Measurements from ENCODE around the gene CREB5.

CREB5 gene

DNA sequence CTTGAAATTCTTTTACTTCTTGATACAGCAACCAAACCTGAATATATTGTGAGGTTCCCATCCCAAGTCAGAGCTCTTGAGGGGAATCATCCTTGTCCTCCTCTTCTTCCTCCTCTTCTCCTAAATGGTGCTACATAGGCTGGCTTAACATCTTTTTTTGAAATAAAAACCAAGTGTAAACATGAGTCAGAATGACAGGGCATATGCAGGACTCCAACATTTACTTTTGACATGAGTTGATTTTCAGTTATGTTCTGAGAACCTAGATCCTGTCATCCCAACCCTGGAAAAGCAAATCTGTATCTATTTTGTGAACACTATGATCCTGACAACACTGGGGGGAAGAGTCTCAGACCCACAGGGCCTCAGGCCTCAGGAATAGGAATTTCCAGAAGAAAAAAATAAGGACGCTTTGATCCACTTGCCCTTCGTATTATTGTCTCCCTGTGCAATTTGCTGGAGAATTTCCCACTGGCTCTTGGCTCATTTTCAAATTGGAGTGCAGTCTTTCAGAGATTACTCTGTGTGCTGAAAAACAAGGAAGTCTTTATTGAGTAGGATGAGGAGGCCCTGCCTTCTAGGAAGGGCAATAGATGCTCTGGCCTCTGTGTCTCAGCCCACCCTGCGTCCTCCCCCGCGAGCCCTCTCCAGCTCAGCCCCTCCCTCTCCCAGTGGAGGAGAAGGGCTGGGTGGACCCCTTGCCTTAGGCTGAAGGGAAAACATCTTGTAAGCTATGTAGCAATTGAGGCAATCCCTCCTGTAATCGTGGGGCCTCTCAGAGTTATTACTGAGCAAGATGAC, 121.6 kb downstream of the CREB5 start:
- no peak overlapping the region for H3K27ac ChIP-seq (ENCODE audit: low read depth, low read length)
- H3K36me3 ChIP-seq (ENCODE audit: insufficient read depth, low read length): no peaks in the 10 kb centered on the region
- H3K4me1 ChIP-seq (ENCODE audit: insufficient read depth, low read length): peaks cover 9% of the 10 kb centered on the region; the same call in 1 of the 2 replicates
- H3K9ac ChIP-seq (ENCODE audit: low read depth, low read length): no peak overlapping the region
- no peak overlapping the region for H3K4me3 ChIP-seq (ENCODE audit: low read length)
- H3K27me3 ChIP-seq (ENCODE audit: insufficient read depth, low read length): no peaks in the 10 kb centered on the region
- 0 out of 2 replicates have a peak, but pooled peaks cover 3% of the 10 kb centered on the region for H3K9me3 ChIP-seq (ENCODE audit: insufficient read depth, low read depth, low read length)
- WGBS: 92% methylated on average over 3 of the region's 6 CpGs

DNA sequence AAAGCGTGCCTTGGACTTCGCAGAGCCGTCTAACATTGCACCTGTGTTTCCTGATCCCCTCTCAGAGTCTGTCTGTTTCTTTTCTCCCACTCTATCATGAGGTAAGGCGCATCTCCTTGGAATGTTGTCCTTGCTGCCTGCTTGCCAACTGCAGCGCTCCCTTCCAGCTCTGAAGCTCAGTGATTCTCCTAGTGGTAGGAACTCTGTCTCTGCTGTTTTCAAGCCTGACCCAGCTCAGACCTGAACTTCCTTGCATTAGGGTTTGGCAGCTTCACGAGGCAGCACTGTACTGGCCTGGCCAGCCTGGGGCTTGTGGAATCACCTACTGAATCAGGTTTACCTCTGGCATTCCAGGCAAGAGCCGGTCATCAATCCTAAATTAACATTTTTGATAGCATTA, 123.9 kb downstream of the CREB5 start:
- H3K36me3 ChIP-seq (ENCODE audit: insufficient read depth, low read length): no peaks in the 10 kb centered on the region
- no peaks in the 10 kb centered on the region for H3K27me3 ChIP-seq (ENCODE audit: insufficient read depth, low read length)
- 0 out of 2 replicates have a peak, but pooled peaks cover 3% of the 10 kb centered on the region for H3K9me3 ChIP-seq (ENCODE audit: insufficient read depth, low read depth, low read length)
- peaks cover under 1% of the 10 kb centered on the region; the same call in 1 of the 2 replicates for H3K4me1 ChIP-seq (ENCODE audit: insufficient read depth, low read length)
- WGBS: 61% methylated on average over 7 of the region's 7 CpGs
- H3K27ac ChIP-seq (ENCODE audit: low read depth, low read length): no peak overlapping the region
- no peak overlapping the region for H3K4me3 ChIP-seq (ENCODE audit: low read length)
- H3K9ac ChIP-seq (ENCODE audit: low read depth, low read length): no peak overlapping the region

GRCh38 chr7:28539289-28539981, 127.1 kb downstream of the CREB5 start:
- no peak overlapping the region for H3K4me3 ChIP-seq (ENCODE audit: low read length)

GRCh38 chr7:28542410-28542809, 130.1 kb downstream of the CREB5 start:
- WGBS: 73% methylated on average over 3 of the region's 3 CpGs

More at GRCh38 chr7:28539289-28539981, 127.1 kb downstream of the CREB5 start:
- no peak overlapping the region for H3K9ac ChIP-seq (ENCODE audit: low read depth, low read length)
- H3K27me3 ChIP-seq (ENCODE audit: insufficient read depth, low read length): no peaks in the 10 kb centered on the region
- H3K9me3 ChIP-seq (ENCODE audit: insufficient read depth, low read depth, low read length): no peaks in the 10 kb centered on the region
- H3K27ac ChIP-seq (ENCODE audit: low read depth, low read length): no peak overlapping the region
- H3K36me3 ChIP-seq (ENCODE audit: insufficient read depth, low read length): no peaks in the 10 kb centered on the region
- WGBS: 97% methylated on average over 3 of the region's 3 CpGs
- no peaks in the 10 kb centered on the region for H3K4me1 ChIP-seq (ENCODE audit: insufficient read depth, low read length)

GRCh38 chr7:28544453-28545117, 132.3 kb downstream of the CREB5 start:
- Histone ChIP-seq H3K4me3 (ENCODE audit: low read length) (no peak overlapping the region), H3K36me3 (ENCODE audit: insufficient read depth, low read length) (no peaks in the 10 kb centered on the region), H3K27me3 (ENCODE audit: insufficient read depth, low read length) (no peaks in the 10 kb centered on the region), H3K27ac (ENCODE audit: low read depth, low read length) (no peak overlapping the region), H3K4me1 (ENCODE audit: insufficient read depth, low read length) (no peaks in the 10 kb centered on the region), H3K9ac (ENCODE audit: low read depth, low read length) (no peak overlapping the region), H3K9me3 (ENCODE audit: insufficient read depth, low read depth, low read length) (peaks cover 13% of the 10 kb centered on the region; the same call in 1 of the 2 replicates)
- 86% methylated on average over 3 of the region's 3 CpGs for WGBS

More at GRCh38 chr7:28542410-28542809, 130.1 kb downstream of the CREB5 start:
- H3K36me3 ChIP-seq (ENCODE audit: insufficient read depth, low read length): no peaks in the 10 kb centered on the region
- no peaks in the 10 kb centered on the region for H3K4me1 ChIP-seq (ENCODE audit: insufficient read depth, low read length)
- H3K4me3 ChIP-seq (ENCODE audit: low read length): no peak overlapping the region
- H3K9me3 ChIP-seq (ENCODE audit: insufficient read depth, low read depth, low read length): peaks cover 12% of the 10 kb centered on the region; the same call in 1 of the 2 replicates
- no peak overlapping the region for H3K9ac ChIP-seq (ENCODE audit: low read depth, low read length)
- H3K27ac ChIP-seq (ENCODE audit: low read depth, low read length): no peak overlapping the region
- no peaks in the 10 kb centered on the region for H3K27me3 ChIP-seq (ENCODE audit: insufficient read depth, low read length)

- 0 out of 2 replicates have a peak, but pooled peaks cover 5% of the 10 kb centered on the region for H3K4me1 ChIP-seq (ENCODE audit: insufficient read depth, low read length)
- H3K4me3 ChIP-seq (ENCODE audit: low read length): no peak overlapping the region
- peaks cover 13% of the 10 kb centered on the region; the same call in 1 of the 2 replicates for H3K9me3 ChIP-seq (ENCODE audit: insufficient read depth, low read depth, low read length)
- H3K27me3 ChIP-seq (ENCODE audit: insufficient read depth, low read length): no peaks in the 10 kb centered on the region
- H3K9ac ChIP-seq (ENCODE audit: low read depth, low read length): no peak overlapping the region
- H3K27ac ChIP-seq (ENCODE audit: low read depth, low read length): no peak overlapping the region
- no peaks in the 10 kb centered on the region for H3K36me3 ChIP-seq (ENCODE audit: insufficient read depth, low read length)
These were observed 133.7 kb downstream of the CREB5 start for GRCh38 chr7:28546067-28546466.

DNA sequence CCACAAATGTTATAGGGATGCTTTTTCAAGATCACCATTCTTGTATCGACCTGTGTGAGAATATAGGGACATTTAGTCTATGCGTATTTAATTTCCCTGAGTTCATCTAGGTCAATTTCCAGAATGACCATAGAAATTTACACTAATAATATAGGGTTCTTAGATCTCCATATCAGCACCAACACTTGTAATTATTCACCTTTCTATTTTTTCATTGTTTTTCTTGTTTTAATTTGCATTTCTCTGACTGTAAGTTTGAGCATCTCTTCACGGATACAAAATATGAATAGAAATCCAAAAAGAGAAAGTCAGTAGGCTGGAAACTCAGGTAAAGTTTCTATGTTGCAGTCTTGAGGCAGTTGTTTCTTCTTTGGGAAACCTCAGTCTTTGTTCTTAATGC, 134.8 kb downstream of the CREB5 start:
- Histone ChIP-seq H3K27me3 (ENCODE audit: insufficient read depth, low read length) (no peaks in the 10 kb centered on the region), H3K9ac (ENCODE audit: low read depth, low read length) (no peak overlapping the region), H3K4me3 (ENCODE audit: low read length) (no peak overlapping the region), H3K27ac (ENCODE audit: low read depth, low read length) (no peak overlapping the region), H3K4me1 (ENCODE audit: insufficient read depth, low read length) (peaks cover 11% of the 10 kb centered on the region; the same call in 1 of the 2 replicates), H3K36me3 (ENCODE audit: insufficient read depth, low read length) (no peaks in the 10 kb centered on the region), H3K9me3 (ENCODE audit: insufficient read depth, low read depth, low read length) (peaks cover 13% of the 10 kb centered on the region; the same call in 1 of the 2 replicates)
- 99% methylated on average over 2 of the region's 3 CpGs for WGBS

GRCh38 chr7:28548416-28548815, 136.1 kb downstream of the CREB5 start:
- Histone ChIP-seq H3K27ac (ENCODE audit: low read depth, low read length) (no peak overlapping the region), H3K9ac (ENCODE audit: low read depth, low read length) (no peak overlapping the region), H3K27me3 (ENCODE audit: insufficient read depth, low read length) (no peaks in the 10 kb centered on the region), H3K4me1 (ENCODE audit: insufficient read depth, low read length) (peaks cover 11% of the 10 kb centered on the region; the same call in 1 of the 2 replicates), H3K9me3 (ENCODE audit: insufficient read depth, low read depth, low read length) (peaks cover 13% of the 10 kb centered on the region; the same call in 1 of the 2 replicates), H3K4me3 (ENCODE audit: low read length) (no peak overlapping the region), H3K36me3 (ENCODE audit: insufficient read depth, low read length) (no peaks in the 10 kb centered on the region)
- WGBS: 95% methylated on average over 5 of the region's 5 CpGs

DNA sequence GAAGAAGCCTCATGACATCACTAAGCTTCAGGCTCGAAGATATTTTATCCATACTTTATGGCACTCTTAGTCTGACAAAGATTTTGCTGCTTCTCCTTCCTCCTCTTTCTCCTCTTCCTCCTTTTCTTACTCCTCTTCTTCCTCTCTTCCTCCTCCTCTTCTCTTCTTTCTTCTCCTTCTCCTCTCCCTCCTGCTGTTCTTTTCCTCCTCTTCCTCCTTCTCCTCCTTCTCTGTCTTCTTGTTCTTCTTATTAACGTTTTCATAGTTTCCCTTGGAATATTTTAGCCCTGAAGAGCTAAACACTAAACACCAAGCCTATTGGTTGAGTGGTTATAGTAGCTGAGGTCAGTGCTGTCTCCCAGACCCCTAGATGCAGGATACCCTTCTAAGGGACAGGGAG, 137.7 kb downstream of the CREB5 start:
- no peak overlapping the region for H3K4me3 ChIP-seq (ENCODE audit: low read length)
- H3K36me3 ChIP-seq (ENCODE audit: insufficient read depth, low read length): no peaks in the 10 kb centered on the region
- H3K27ac ChIP-seq (ENCODE audit: low read depth, low read length): no peak overlapping the region
- no peak overlapping the region for H3K9ac ChIP-seq (ENCODE audit: low read depth, low read length)
- peaks cover 13% of the 10 kb centered on the region; the same call in 1 of the 2 replicates for H3K9me3 ChIP-seq (ENCODE audit: insufficient read depth, low read depth, low read length)
- H3K4me1 ChIP-seq (ENCODE audit: insufficient read depth, low read length): peaks cover 11% of the 10 kb centered on the region; the same call in 1 of the 2 replicates
- 96% methylated on average over 2 of the region's 2 CpGs for WGBS
- H3K27me3 ChIP-seq (ENCODE audit: insufficient read depth, low read length): no peaks in the 10 kb centered on the region

- WGBS: 95% methylated on average over 6 of the region's 7 CpGs
- peaks cover 13% of the 10 kb centered on the region; the same call in 1 of the 2 replicates for H3K9me3 ChIP-seq (ENCODE audit: insufficient read depth, low read depth, low read length)
- H3K27me3 ChIP-seq (ENCODE audit: insufficient read depth, low read length): no peaks in the 10 kb centered on the region
- H3K9ac ChIP-seq (ENCODE audit: low read depth, low read length): no peak overlapping the region
- H3K4me3 ChIP-seq (ENCODE audit: low read length): no peak overlapping the region
- H3K4me1 ChIP-seq (ENCODE audit: insufficient read depth, low read length): peaks cover 11% of the 10 kb centered on the region; the same call in 1 of the 2 replicates
- no peaks in the 10 kb centered on the region for H3K36me3 ChIP-seq (ENCODE audit: insufficient read depth, low read length)
- H3K27ac ChIP-seq (ENCODE audit: low read depth, low read length): no peak overlapping the region
These were observed 138.4 kb downstream of the CREB5 start for GRCh38 chr7:28550580-28551186.
